HG03442 (cell line): Measurements from ENCODE around the gene NT5C2.
"Not testable (repeated sequence)": the region's sequence is repeated elsewhere in the genome, so short reads cannot be mapped to it uniquely, and the experiment has no call there.

Experiments
- ATAC-seq: cut with Tn5 transposase; IDR thresholded peaks from one replicate; pipeline ENCODE4 v1.9.1; 2021; ENCODE audit warnings: mild to moderate bottlenecking, moderate library complexity; ENCODE audit not compliant: unreplicated experiment

The NT5C2 gene

DNA sequence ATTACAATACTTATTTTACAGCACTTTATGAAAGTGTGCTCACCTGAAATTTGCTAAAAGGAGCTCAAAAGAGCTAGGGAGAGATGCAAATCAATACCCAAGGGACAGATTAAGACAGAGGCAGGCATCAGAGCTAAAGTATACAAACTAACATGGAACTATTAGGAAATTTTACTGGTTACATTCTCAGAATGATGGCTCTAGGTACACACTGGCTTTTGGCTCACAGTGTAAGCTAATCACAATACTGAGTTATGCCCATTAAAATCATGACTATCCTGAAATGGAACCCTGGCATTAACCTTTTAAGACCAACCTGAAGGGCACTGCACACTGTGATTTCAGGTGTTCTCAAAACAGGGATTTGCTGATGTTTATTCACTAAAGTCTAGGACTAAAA is 98.1 kb downstream of the NT5C2 start:
- ATAC-seq, result no peak

GRCh38 chr10:103090911-103091310 is 102.2 kb downstream of the NT5C2 start:
- ATAC-seq, result no peak

DNA sequence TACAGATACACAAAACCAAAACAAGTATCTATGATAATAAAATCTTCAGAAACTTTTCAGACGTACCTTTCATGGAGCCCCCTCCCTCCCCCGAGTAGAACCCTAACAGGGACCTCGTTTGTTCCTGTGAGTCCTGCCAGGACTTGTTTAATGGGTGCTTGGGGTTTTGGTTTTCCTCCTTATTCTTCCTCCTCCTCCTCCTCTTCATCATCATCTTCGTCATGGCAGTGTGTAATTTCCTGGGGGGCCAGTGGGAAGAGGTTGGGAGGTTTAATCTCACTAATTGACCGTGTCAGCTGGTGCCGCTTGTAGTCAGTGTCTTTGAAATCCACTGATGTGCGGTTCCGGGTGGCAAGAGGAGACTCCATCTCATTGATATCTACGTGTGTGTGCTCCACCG is 103.6 kb downstream of the NT5C2 start:
- no peak for ATAC-seq

DNA sequence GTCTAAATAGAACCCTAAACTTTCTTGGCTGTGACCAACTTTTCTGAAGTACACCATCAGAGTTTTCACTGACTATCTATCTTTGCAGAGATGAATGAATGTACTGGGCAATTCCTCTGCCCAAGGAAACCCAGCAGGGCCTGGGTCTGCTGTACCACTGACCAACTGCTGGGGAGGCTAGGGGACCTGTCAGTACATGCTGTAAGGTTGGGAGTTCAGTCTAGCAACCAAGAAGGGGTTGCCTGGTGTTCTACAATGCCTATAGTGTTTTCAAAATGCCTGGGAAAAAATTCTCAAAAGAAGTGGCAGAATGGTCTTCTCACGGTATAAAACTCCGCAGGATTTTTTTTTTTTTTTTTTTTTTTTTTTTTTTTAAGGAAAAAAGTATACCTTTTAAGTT is 106.3 kb downstream of the NT5C2 start:
- ATAC-seq, result no peak

GRCh38 chr10:103086261-103086660 is 106.8 kb downstream of the NT5C2 start:
- ATAC-seq, result no peak

DNA sequence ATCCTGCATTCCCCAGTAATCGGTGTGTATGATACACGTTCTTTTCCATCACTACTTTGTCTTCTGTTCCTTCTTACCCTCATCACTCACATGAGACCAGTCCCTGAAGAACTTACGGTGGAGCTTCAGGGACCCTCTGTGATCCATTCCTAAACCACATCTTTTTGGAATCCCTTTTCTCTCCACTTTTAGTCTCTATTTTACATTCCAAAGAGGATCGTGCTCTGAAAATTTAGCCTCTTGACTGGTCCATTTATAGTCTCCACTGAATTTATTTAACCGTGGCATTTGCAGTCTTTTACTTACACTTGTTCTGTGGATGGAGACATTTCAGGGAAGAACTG is 109.1 kb downstream of the NT5C2 start:
- no peak for ATAC-seq

GRCh38 chr10:103083266-103083976 is 109.7 kb downstream of the NT5C2 start:
- no peak for ATAC-seq

DNA sequence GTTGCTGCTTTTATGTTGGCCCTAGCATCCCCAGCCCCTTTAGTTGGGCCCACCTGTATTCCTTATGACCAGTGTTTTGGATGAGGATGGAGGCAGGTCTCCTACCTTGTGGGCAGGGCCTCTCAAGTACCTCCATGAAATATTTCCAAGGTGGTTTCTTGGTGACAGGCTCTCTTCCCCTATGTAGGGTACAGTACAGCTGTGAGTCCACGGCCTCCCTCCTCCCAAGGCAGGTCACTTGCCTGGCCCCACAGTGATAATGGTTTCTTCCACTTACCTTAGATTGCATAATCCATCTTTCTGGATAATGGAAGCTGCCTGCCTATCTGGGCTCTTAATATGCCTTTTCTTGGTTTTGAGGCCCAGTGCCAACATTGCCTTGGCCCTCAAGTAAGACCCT is 110.4 kb downstream of the NT5C2 start:
- ATAC-seq, result no peak

DNA sequence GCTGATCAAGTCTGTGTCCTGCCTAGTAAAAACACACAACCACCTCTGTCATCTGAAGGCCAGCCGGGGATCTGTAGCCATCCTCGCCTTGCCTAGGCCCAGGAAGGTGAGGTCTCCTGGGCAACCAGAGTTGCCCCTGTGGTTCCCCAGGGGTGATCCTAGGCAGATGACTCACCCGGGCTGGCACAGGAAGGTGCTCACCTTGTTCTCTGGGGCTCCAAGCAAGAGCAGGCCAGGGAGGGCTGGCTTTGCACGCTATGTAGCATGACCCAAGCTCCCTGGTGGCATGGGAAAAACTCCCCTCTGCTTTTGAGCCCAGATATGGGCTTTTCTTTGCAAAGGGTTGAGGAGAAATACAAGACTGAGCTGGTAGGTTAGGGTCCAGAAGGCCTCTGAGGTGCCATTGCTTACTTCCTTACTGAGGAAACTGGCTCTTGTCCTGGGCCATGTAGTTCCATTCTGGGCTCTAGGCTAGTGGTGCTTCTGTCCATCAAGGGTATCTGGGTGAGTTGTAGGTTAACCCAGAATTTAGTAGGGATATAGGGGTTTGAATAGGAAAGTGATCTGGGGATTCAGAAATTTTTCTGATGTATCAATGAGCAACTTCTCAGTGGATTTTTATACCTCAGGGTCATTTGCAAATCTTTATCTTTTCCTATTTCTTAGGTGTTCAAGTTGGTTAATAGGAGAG is 112.0 kb downstream of the NT5C2 start:
- ATAC-seq, result no peak

DNA sequence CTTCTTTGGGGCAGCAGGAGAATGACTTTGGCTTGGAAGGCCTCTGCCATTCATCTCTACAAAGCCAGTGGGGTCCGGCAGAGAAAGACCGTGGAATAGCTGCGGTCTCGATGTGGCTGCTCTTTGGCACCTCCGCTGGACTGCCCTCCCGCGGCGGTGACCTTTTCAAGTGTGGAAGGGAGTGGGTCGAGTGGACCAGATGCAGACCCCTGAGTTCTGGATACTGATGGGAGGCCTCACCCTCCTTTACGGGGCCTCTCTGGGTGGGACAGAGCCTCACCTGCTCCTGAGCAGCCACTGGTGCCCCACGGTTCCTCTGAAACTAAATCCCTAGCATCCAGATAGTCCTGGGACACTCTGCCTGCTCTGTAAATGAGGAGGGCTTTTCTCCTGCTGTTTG is 113.1 kb downstream of the NT5C2 start:
- ATAC-seq, result no peak

DNA sequence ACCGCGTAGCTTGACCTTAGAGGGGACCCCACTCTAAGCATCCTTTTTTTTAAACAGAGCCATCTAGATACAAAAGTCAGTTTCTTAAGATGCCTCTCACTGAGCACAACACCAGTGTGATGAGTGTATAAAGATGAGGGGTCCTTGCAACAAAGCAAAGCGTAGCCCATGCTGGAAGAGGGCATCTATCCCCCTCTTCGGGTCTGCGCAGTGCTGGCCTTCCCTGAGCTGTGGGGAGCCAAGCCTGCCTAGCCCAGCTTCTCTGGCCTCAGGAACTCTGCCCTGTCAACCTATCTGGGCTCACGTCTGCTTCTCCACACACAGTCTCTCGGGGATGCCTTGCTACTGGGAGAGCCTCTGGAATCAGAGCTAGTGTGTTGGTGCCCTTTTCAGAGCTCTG is 114.0 kb downstream of the NT5C2 start:
- no peak for ATAC-seq

DNA sequence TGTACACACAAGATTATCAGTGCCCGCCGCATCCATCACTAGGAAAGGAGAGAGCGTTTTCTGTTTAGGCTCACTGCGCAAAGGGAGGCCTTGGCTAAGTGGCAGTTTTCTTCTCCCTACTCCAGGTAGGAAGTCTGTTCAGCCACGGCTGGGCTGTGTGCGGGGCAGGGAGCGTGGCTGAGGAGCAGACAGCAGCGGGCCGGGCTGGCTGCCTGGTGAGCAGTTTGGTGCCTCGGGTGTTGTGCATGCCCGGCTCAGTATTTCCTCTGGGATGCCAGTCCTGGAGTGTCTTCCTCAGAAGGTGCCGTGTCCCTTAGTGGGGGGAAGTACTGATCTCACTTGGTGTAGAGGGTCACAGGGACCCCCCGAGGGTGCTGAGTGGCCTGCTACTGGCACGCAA is 114.4 kb downstream of the NT5C2 start:
- no peak for ATAC-seq

- no peak for ATAC-seq
These were observed 114.8 kb downstream of the NT5C2 start for GRCh38 chr10:103078309-103078615.

- ATAC-seq, result no peak
These were observed 115.4 kb downstream of the NT5C2 start for GRCh38 chr10:103077491-103078308.

GRCh38 chr10:103077020-103077419 is 116.1 kb downstream of the NT5C2 start:
- ATAC-seq, result no peak

DNA sequence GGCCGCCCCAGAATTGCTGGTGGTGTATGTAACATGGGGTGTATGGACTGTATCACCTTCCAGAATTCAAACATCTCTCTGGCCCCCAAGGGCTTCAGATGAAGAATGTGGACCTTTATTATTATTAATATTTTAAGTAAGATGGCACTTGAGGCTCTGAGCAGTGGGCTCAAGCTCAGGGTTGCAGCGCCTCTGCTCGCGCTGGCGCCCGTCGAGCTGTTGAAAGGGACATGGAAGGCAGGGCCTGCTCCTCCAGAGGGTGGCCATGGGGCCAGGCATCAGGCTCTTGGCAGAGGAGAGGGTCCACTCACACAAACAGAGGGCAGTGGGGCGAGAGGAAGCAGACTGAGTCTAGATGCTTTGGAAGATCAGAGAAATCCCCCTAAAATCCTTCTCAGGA is 120.2 kb downstream of the NT5C2 start:
- no peak for ATAC-seq

- ATAC-seq, result no peak
These were observed 120.8 kb downstream of the NT5C2 start for GRCh38 chr10:103072276-103072675.

GRCh38 chr10:103069453-103070331 is 123.4 kb downstream of the NT5C2 start:
- ATAC-seq, result peak; percentile 68

DNA sequence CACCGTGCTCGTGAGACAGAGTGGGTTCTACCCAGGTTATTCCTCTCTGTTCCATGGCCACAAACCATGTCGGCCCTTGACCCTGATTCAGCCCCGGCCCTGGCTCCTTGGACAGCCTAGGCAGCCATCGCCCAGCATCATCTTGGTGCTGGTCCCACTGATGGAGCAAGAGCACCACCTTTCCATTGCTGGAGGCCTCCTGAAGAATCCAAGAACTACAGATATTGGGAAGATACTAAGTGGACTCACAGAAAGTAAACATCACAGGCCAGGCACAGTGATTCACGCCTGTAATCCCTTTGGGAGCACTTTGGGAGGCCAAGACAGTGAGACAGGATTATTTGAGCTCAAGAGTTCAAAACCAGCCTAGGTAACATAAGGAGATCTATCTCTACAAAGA is 125.1 kb downstream of the NT5C2 start:
- no peak for ATAC-seq

GRCh38 chr10:103067484-103067883 is 125.6 kb downstream of the NT5C2 start:
- ATAC-seq, result no peak

DNA sequence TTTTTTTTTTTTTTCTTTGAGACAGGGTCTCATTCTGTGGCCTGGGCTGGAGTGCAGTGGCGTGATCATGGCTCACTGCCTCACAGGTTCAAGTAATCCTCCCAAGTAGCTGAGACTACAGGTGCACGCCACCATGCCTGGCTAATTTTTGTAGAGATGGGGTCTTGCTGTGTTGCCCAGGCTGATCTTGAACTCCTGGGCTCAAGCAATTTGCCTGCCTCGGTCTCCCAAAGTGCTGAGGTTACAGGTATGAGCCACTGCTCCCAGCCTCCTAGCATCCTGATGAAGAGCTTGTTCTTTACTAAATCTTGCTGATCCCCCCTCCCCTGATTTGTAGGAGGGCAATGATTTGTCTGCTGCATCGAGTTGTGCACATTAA is 126.0 kb downstream of the NT5C2 start:
- ATAC-seq, result not testable (repeated sequence)
